Calu3 (cell line): ENCODE measurements around the gene C9orf50. TPM values are rescaled to one million over a fixed set of nuclear protein-coding genes. Genes with fewer than 3 reads are reported as not detected.

Source experiments
- BruUV-seq: library from RNA; stranded (reverse); fragments of 400-500 nt; replicated peaks from 2 replicates; lab custom pipeline; 2021; lab: Mats Ljungman, UMichigan
- CTCF ChIA-PET: fragments of 300-600 bp; sonication (Branson Sonifier 250); formaldehyde crosslinking; loops from one replicate; lab custom pipeline; 2022; ENCODE audit warnings: antibody characterized with exemption; lab: Charles Lee
- DNase-seq: peaks from one replicate; pipeline ENCODE4 v3.0.0; 2022
- H3K27ac Mint-ChIP-seq: one replicate; pipeline ENCODE4 v1.8.0; 2022; ENCODE audit warnings: mixed read lengths; ENCODE audit not compliant: unreplicated experiment
- H3K27me3 Mint-ChIP-seq: one replicate; pipeline ENCODE4 v1.8.0; 2022; ENCODE audit warnings: mixed read lengths; ENCODE audit not compliant: unreplicated experiment
- H3K36me3 Mint-ChIP-seq: one replicate; pipeline ENCODE4 v1.8.0; 2022; ENCODE audit warnings: mild to moderate bottlenecking, moderate library complexity, mixed read lengths; ENCODE audit not compliant: insufficient read depth, unreplicated experiment
- H3K4me1 Mint-ChIP-seq: one replicate; pipeline ENCODE4 v1.8.0; 2022; ENCODE audit warnings: mild to moderate bottlenecking, low read depth, mixed read lengths; ENCODE audit not compliant: unreplicated experiment
- H3K4me3 Mint-ChIP-seq: one replicate; pipeline ENCODE4 v1.8.0; 2022; ENCODE audit warnings: mild to moderate bottlenecking, low read depth, moderate library complexity, mixed read lengths; ENCODE audit not compliant: unreplicated experiment
- H3K9me3 Mint-ChIP-seq: one replicate; pipeline ENCODE4 v1.8.0; 2022; ENCODE audit warnings: low read depth, mixed read lengths; ENCODE audit not compliant: unreplicated experiment
- intact Hi-C: fragments of 100-400 bp; cut with micrococcal nuclease; formaldehyde crosslinking; loops from one replicate; pipeline ENCODE4 v1.10.0; 2022; ENCODE audit not compliant: unreplicated experiment
- total RNA-seq: library from RNA; stranded (reverse); gene quantifications from 2 replicates; pipeline ENCODE4 v1.2.3, GENCODE V29; 2022
- TF ChIP-seq, protein P1 (sequence below): fragments of 200-600 bp; IDR thresholded peaks from one replicate; pipeline ENCODE4 v1.8.0; 2022; ENCODE audit warnings: antibody characterized with exemption; ENCODE audit not compliant: unreplicated experiment

C9orf50 gene
- total RNA-seq, 1 experiment from 2014 or later, result not detected

DNA sequence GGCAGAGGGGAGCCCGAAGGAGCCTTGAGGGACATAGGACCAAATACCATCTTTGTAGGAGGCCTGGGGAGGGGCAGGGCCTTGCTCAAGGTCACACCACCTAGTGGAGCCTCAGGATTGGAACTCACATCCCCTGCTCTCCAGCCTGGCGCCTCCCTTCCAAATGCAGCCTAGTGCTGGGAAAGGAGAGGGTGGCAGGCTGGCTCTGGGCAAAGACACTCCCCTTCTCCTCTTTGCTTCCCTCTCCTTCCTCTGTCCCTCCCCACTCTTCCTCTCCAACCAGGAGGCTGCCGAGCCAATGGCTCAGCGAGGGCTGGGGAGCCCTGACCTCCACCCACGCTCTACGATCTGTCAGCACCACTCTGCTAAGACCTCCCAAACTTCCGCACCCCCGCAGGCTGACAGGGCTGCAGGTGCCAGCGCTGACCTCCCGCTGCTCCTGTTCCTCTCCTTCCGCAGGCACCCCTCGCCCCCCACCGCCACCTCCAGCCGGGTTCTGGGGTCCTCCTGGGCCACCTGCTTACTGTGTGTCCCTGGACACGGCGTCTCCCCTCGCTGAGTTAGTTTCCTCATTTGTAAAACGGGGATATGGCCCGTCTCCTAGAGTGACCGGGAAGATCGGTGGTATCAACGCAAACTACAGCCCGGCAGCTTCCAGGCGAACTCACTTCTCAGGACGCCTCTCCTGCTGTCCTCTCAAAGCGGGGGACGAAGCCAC is 52.9 kb downstream of the C9orf50 start:
- Mint-ChIP-seq H3K27me3 (no peaks in the 10 kb centered on the region), H3K9me3 (no peaks in the 10 kb centered on the region), H3K36me3 (peaks cover 26% of the 10 kb centered on the region), H3K4me3 (peak overlapping the region; percentile 79), H3K4me1 (peaks cover 27% of the 10 kb centered on the region), H3K27ac (peak overlapping the region; percentile 28)
- BruUV-seq, result no TSS peak
- DNase-seq, result peak; percentile 65
- TF ChIP-seq, protein P1, sequence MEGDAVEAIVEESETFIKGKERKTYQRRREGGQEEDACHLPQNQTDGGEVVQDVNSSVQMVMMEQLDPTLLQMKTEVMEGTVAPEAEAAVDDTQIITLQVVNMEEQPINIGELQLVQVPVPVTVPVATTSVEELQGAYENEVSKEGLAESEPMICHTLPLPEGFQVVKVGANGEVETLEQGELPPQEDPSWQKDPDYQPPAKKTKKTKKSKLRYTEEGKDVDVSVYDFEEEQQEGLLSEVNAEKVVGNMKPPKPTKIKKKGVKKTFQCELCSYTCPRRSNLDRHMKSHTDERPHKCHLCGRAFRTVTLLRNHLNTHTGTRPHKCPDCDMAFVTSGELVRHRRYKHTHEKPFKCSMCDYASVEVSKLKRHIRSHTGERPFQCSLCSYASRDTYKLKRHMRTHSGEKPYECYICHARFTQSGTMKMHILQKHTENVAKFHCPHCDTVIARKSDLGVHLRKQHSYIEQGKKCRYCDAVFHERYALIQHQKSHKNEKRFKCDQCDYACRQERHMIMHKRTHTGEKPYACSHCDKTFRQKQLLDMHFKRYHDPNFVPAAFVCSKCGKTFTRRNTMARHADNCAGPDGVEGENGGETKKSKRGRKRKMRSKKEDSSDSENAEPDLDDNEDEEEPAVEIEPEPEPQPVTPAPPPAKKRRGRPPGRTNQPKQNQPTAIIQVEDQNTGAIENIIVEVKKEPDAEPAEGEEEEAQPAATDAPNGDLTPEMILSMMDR, result no peak
- CTCF ChIA-PET, result no interaction called here
- intact Hi-C loops, result no loop called here

DNA sequence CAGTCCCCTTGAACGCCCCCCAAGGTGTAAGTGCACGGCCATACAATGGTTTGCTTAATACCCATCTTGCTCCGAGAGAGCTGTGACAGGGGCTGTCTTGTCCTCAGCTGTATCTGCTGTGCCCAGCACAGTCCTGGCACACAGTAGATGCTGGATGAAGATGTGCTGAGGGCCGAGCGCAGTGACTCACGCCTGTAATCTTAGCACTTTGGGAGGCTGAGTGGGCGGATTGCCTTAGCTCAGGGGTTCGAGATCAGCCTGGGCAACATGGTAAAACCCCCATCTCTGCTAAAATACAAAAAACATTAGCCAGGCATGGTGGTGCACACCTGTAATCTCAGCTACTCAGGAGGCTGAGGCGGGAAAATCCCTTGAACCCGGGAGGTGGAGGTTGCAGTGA is 53.6 kb downstream of the C9orf50 start:
- Mint-ChIP-seq H3K9me3 (no peaks in the 10 kb centered on the region), H3K27ac (no peak overlapping the region), H3K27me3 (no peaks in the 10 kb centered on the region), H3K36me3 (peaks cover 26% of the 10 kb centered on the region), H3K4me1 (peaks cover 33% of the 10 kb centered on the region), H3K4me3 (no peak overlapping the region)
- no peak for DNase-seq
- intact Hi-C loops, result no loop called here
- TF ChIP-seq, protein P1, result no peak
- TSS peak; percentile 83 for BruUV-seq
- CTCF ChIA-PET, result no interaction called here

DNA sequence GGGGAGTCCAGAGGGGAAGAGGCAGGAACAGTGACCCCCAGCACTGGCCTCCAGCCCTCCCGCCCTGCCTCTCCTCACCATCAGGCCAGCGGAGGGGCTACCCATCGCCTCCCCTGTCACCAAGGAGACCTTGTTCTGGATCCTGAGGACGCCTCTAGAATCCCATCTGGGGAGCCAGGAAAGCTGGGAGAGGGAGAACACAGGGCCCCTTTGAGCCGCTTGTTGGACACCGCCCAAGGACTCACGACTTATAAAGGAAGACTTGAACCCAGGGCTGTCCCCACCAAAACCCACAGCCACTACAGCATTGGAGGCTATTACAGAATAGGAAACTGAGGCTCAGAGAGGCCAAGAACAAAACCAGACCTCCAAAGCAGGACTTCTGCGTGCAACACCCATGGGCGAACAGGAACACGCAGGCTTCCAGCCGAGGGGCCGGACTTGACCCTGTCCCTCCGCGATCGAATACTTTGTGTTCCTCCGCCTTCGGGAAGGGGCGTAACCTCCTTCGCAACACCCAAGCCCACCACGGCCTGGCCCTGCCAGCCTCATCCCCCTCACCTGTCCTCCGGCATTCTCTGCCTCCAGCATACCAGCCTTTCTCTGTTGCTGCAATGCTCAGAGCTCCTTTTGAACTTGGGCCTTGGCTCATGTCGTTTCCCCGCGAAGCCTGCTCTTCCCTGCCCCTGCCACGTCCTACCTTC is 54.2 kb downstream of the C9orf50 start:
- peaks cover 40% of the 10 kb centered on the region for H3K4me1 Mint-ChIP-seq
- no peaks in the 10 kb centered on the region for H3K27me3 Mint-ChIP-seq
- intact Hi-C loops, result no loop called here
- H3K9me3 Mint-ChIP-seq, result no peaks in the 10 kb centered on the region
- DNase-seq, result no peak
- BruUV-seq, result no TSS peak
- peaks cover 26% of the 10 kb centered on the region for H3K36me3 Mint-ChIP-seq
- no peak overlapping the region for H3K27ac Mint-ChIP-seq
- H3K4me3 Mint-ChIP-seq, result no peak overlapping the region
- CTCF ChIA-PET, result no interaction called here
- TF ChIP-seq, protein P1, result no peak

DNA sequence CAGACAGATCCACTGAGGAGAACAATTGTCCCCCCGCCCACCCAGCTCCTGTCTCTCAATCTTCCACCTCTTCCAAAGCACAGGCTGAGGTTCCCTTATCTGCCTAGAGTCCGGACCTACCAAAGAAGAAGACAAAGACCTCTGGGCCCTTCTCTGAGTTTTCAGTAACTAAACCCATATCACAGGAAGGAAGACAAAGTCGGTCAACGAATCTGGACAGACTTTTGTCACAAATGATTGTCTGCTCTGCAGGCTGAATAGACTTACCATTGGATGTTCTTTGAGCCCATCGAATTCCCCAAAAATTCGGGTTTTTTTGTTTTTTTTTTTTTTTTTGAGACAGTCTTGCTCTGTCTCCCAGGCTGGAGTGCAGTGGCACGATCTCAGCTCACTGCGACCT is 58.0 kb downstream of the C9orf50 start:
- H3K9me3 Mint-ChIP-seq, result no peaks in the 10 kb centered on the region
- H3K36me3 Mint-ChIP-seq, result peaks cover 19% of the 10 kb centered on the region
- no peak for DNase-seq
- intact Hi-C loops, result loop anchor here (5.0 kb wide), 1 partner anchor 56 kb away; no protein-coding TSS in a partner anchor
- H3K27ac Mint-ChIP-seq, result no peak overlapping the region
- no peaks in the 10 kb centered on the region for H3K27me3 Mint-ChIP-seq
- no TSS peak for BruUV-seq
- H3K4me1 Mint-ChIP-seq, result peaks cover 28% of the 10 kb centered on the region
- CTCF ChIA-PET, result no interaction called here
- TF ChIP-seq, protein P1, result no peak
- H3K4me3 Mint-ChIP-seq, result no peak overlapping the region
